Keratinocyte (primary cell): ENCODE results near the gene HLA-B. TPM values are rescaled to one million over a fixed set of nuclear protein-coding genes. Genes with fewer than 3 reads are reported as not detected.

ENCODE experiments used
- DNase-seq: peaks from one replicate; pipeline ENCODE4 v3.0.0-alpha.2; 2011; ENCODE audit warnings: low read depth, missing footprints, low spot score
- FAIRE-seq: peaks from 2 replicates; lab custom pipeline; 2011; peaks lifted over from hg19 to GRCh38; lab: Jason Lieb, UNC
- H2AFZ ChIP-seq: 2 replicates; pipeline ENCODE4 v1.6.0; 2012; ENCODE audit warnings: low read length, control low read depth, inconsistent platforms; ENCODE audit not compliant: control insufficient read depth
- H3K27ac ChIP-seq: 2 replicates; pipeline ENCODE4 v1.5.1; 2011; ENCODE audit warnings: low read length; ENCODE audit not compliant: control insufficient read depth, insufficient read depth
- H3K27me3 ChIP-seq: 3 replicates; pipeline ENCODE4 v1.6.0; 2011; ENCODE audit warnings: low read length; ENCODE audit not compliant: control insufficient read depth, insufficient read depth; ENCODE audit errors: extremely low read depth
- H3K36me3 ChIP-seq, 2 experiments: 2 replicates in 1 of 2; 3 replicates in 1 of 2; pipeline ENCODE4 v1.5.1; 2011; ENCODE audit warnings: low read length in 2 of 2, mild to moderate bottlenecking in 1 of 2; ENCODE audit not compliant: control insufficient read depth in 2 of 2, insufficient read depth in 2 of 2; ENCODE audit errors: extremely low read depth in 1 of 2
- H3K4me1 ChIP-seq: 3 replicates; pipeline ENCODE4 v1.5.1; 2011; ENCODE audit warnings: low read length; ENCODE audit not compliant: control insufficient read depth, insufficient read depth; ENCODE audit errors: extremely low read depth
- H3K4me2 ChIP-seq: 3 replicates; pipeline ENCODE4 v1.6.0; 2011; ENCODE audit warnings: low read depth, low read length; ENCODE audit not compliant: control insufficient read depth, insufficient read depth; ENCODE audit errors: extremely low read depth
- H3K4me3 ChIP-seq, 3 experiments: fragments of 200-600 bp in 1 of 3; sonication (generic) in 1 of 3; 2 replicates in 2 of 3; 3 replicates in 1 of 3; pipeline ENCODE4 v1.5.1; 2011 to 2016; ENCODE audit warnings: low read length in 3 of 3, mild to moderate bottlenecking in 3 of 3, control low read depth in 2 of 3, inconsistent platforms in 1 of 3, low read depth in 1 of 3, mixed read lengths in 1 of 3, mixed run types in 1 of 3, moderate library complexity in 1 of 3; ENCODE audit not compliant: control insufficient read depth in 2 of 3, insufficient read depth in 2 of 3; ENCODE audit errors: extremely low read depth in 1 of 3
- H3K79me2 ChIP-seq: 2 replicates; pipeline ENCODE4 v1.6.0; 2012; ENCODE audit warnings: low read length; ENCODE audit not compliant: control insufficient read depth, insufficient read depth
- H3K9ac ChIP-seq: 3 replicates; pipeline ENCODE4 v1.6.0; 2011; ENCODE audit warnings: low read length; ENCODE audit not compliant: control insufficient read depth, insufficient read depth; ENCODE audit errors: extremely low read depth
- H3K9me1 ChIP-seq: 3 replicates; pipeline ENCODE4 v1.6.0; 2011; ENCODE audit warnings: low read length; ENCODE audit not compliant: control insufficient read depth, insufficient read depth; ENCODE audit errors: extremely low read depth
- H3K9me3 ChIP-seq: 2 replicates; pipeline ENCODE4 v1.5.1; 2012; ENCODE audit warnings: low read depth, low read length; ENCODE audit not compliant: control insufficient read depth
- H4K20me1 ChIP-seq: 3 replicates; pipeline ENCODE4 v1.6.0; 2011; ENCODE audit warnings: low read length; ENCODE audit not compliant: control insufficient read depth, insufficient read depth; ENCODE audit errors: extremely low read depth
- CTCF ChIP-seq, 3 experiments: IDR thresholded peaks in 1 of 3; conservative IDR thresholded peaks in 1 of 3; optimal IDR thresholded peaks in 1 of 3; 2 replicates in 2 of 3; 3 replicates in 1 of 3; pipeline versions ENCODE3 to v1.5.1; 2011; ENCODE audit warnings: low read length in 3 of 3, mild to moderate bottlenecking in 3 of 3, moderate library complexity in 2 of 3, control low read depth in 1 of 3, inconsistent platforms in 1 of 3; ENCODE audit not compliant: insufficient read depth in 2 of 3; ENCODE audit errors: extremely low read depth in 1 of 3
- EZH2 ChIP-seq: IDR thresholded peaks from one replicate; pipeline ENCODE4 v1.6.1; 2012; ENCODE audit warnings: inconsistent platforms, mild to moderate bottlenecking, low read length, moderate library complexity
- dilution Hi-C: fragments of 300-500 bp; cut with MboI; formaldehyde crosslinking; loops from one replicate; pipeline ENCODE4 v1.7.0; 2020; ENCODE audit warnings: low sequenced_read_pairs; ENCODE audit not compliant: extremely low pct_ligation_motif_present
- polyA plus RNA-seq, 5 experiments: library from polyadenylated mRNA; depleted of rRNA in 3 of 5; stranded (reverse) in 3 of 5; stranded (forward) in 1 of 5; unstranded in 1 of 5; fragments of >200 nt; gene quantifications; 1 replicate in 1 of 5; 2 replicates in 3 of 5; 3 replicates in 1 of 5; pipeline versions ENCODE4 v1.2.1 to v1.2.3, GENCODE V29; 2011 to 2012; ENCODE audit warnings: missing spikeins in 2 of 5, low read depth in 1 of 5, low replicate concordance in 1 of 5

Gene HLA-B
- polyA plus RNA-seq, 1 donor (not counting 4 experiments of a cell fraction or from before 2014, with no cell fraction given): 265 TPM

- TF ChIP-seq EZH2 (no peak), CTCF (optimal IDR thresholded peaks at IDR 0.05 in 1 of 3, IDR thresholded peaks at IDR 0.05 in 1 of 3, conservative IDR thresholded peaks at IDR 0.05 in 1 of 3; ENCODE audit: extremely low read depth in 1 of 3, insufficient read depth in 2 of 3, low read length in 3 of 3) (no peak)
- dilution Hi-C loops: no loop called here
Observed at GRCh38 chr6:31383149-31383548, 26.2 kb upstream of the HLA-B start.

GRCh38 chr6:31381666-31382065 lies 24.7 kb upstream of the HLA-B start:
- H3K36me3 ChIP-seq: no peaks in the 10 kb centered on the region
- no peaks in the 10 kb centered on the region for H3K9me1 ChIP-seq
- no peak for DNase-seq
- FAIRE-seq: no peak
- no peak overlapping the region for H3K4me2 ChIP-seq
- no peak overlapping the region for H3K27ac ChIP-seq
- no peak overlapping the region for H2AFZ ChIP-seq
- no peak overlapping the region for H3K4me3 ChIP-seq
- dilution Hi-C loops: no loop called here
- H3K9me3 ChIP-seq: no peaks in the 10 kb centered on the region
- H3K9ac ChIP-seq: no peak overlapping the region
- H3K4me1 ChIP-seq: peaks cover 3% of the 10 kb centered on the region
- no peaks in the 10 kb centered on the region for H4K20me1 ChIP-seq
- H3K79me2 ChIP-seq: no peaks in the 10 kb centered on the region
- TF ChIP-seq EZH2 (no peak), CTCF (optimal IDR thresholded peaks at IDR 0.05 in 1 of 3, IDR thresholded peaks at IDR 0.05 in 1 of 3, conservative IDR thresholded peaks at IDR 0.05 in 1 of 3; ENCODE audit: extremely low read depth in 1 of 3, insufficient read depth in 2 of 3, low read length in 3 of 3) (no peak)
- H3K27me3 ChIP-seq: peaks cover 18% of the 10 kb centered on the region

More at GRCh38 chr6:31383149-31383548, 26.2 kb upstream of the HLA-B start:
- Histone ChIP-seq H3K4me3 (no peak overlapping the region), H4K20me1 (no peaks in the 10 kb centered on the region), H3K27me3 (peaks cover 18% of the 10 kb centered on the region), H3K36me3 (no peaks in the 10 kb centered on the region), H3K4me2 (no peak overlapping the region), H3K9me1 (no peaks in the 10 kb centered on the region), H3K9me3 (no peaks in the 10 kb centered on the region), H2AFZ (no peak overlapping the region), H3K4me1 (peaks cover 4% of the 10 kb centered on the region), H3K9ac (no peak overlapping the region), H3K79me2 (no peaks in the 10 kb centered on the region), H3K27ac (no peak overlapping the region)
- DNase-seq (no peak), FAIRE-seq (no peak)
